GM12872 (cell line): Measurements from ENCODE around the gene APOBEC3B.

ENCODE experiments used
- CTCF ChIP-seq: IDR thresholded peaks from 3 replicates; pipeline ENCODE4 v1.5.1; 2011; ENCODE audit warnings: low read depth, mild to moderate bottlenecking, low read length, moderate library complexity; ENCODE audit not compliant: insufficient read depth

APOBEC3B gene

GRCh38 chr22:39012533-39013511 lies 30.7 kb downstream of the APOBEC3B start:
- TF ChIP-seq CTCF = no peak

- TF ChIP-seq CTCF = no peak
These were observed 32.0 kb downstream of the APOBEC3B start, which contains the start of gene APOBEC3C for GRCh38 chr22:39013942-39014722. TSS of gene APOBEC3C (plus strand) at chr22:39014257. CDS start at chr22:39014363, 106 bp downstream.

GRCh38 chr22:39016592-39016991 lies 34.4 kb downstream of the APOBEC3B start:
- TF ChIP-seq CTCF = no peak

GRCh38 chr22:39017596-39018365 lies 35.6 kb downstream of the APOBEC3B start:
- TF ChIP-seq CTCF = no peak

- TF ChIP-seq CTCF = no peak
These were observed 39.6 kb downstream of the APOBEC3B start for GRCh38 chr22:39021552-39022250.

GRCh38 chr22:39024519-39025308 lies 42.6 kb downstream of the APOBEC3B start:
- no peak for TF ChIP-seq CTCF
